Esophagus (tissue), 2 donors: Measurements from ENCODE around the gene MFSD2A. TPM values are rescaled to one million over a fixed set of nuclear protein-coding genes. Genes with fewer than 3 reads are reported as not detected.

ENCODE experiments used
- H3K27ac ChIP-seq, 2 donors: one replicate each; pipeline ENCODE4 v1.5.1; 2013; ENCODE audit warnings: low read depth in 2 of 2, mild to moderate bottlenecking in 2 of 2, inconsistent platforms in 1 of 2, low read length in 1 of 2, moderate library complexity in 1 of 2
- H3K27me3 ChIP-seq, 2 donors: one replicate each; pipeline ENCODE4 v1.6.1; 2013; ENCODE audit warnings: low read length in 2 of 2, control low read depth in 1 of 2, mild to moderate bottlenecking in 1 of 2; ENCODE audit not compliant: insufficient read depth in 2 of 2, control insufficient read depth in 1 of 2
- H3K36me3 ChIP-seq, 2 donors: one replicate each; pipeline ENCODE4 v1.6.1; 2013; ENCODE audit warnings: low read length in 1 of 2; ENCODE audit not compliant: control insufficient read depth in 2 of 2, insufficient read depth in 2 of 2
- H3K4me1 ChIP-seq, 2 donors: one replicate each; pipeline ENCODE4 v1.6.1; 2013; ENCODE audit warnings: low read length in 1 of 2; ENCODE audit not compliant: control insufficient read depth in 2 of 2, insufficient read depth in 2 of 2
- H3K4me3 ChIP-seq, 2 donors: one replicate each; pipeline ENCODE4 v1.5.1; 2013; ENCODE audit warnings: low read length in 2 of 2, mild to moderate bottlenecking in 2 of 2, low read depth in 1 of 2, moderate library complexity in 1 of 2
- H3K9me3 ChIP-seq, 2 donors: one replicate each; pipeline ENCODE4 v1.6.1; 2013; ENCODE audit warnings: mild to moderate bottlenecking in 2 of 2, low read depth in 1 of 2, low read length in 1 of 2, moderate library complexity in 1 of 2; ENCODE audit not compliant: control insufficient read depth in 2 of 2, insufficient read depth in 1 of 2
- WGBS, 2 donors: extraction: QIAGEN DNeasy Blood & Tissue Kit; methylation state at CpG; one replicate each; pipeline ENCODE4 v1.1.7; 2013; 5-methylcytosine and 5-hydroxymethylcytosine counted together
- polyA plus RNA-seq, 2 donors: library from polyadenylated mRNA; stranded (reverse); fragments of 200-250 nt; gene quantifications; one replicate each; pipeline ENCODE4 v1.2.3, GENCODE V29; 2013
- donor health status: healthy with polysubstance abuse.
- donor health status: Bipolar disorder and iron deficiency.

Gene MFSD2A
- polyA plus RNA-seq, 2 donors, result 14.5 to 30.4 TPM

- H3K27me3 ChIP-seq, result no peaks in the 10 kb centered on the region
- WGBS, 2 donors, result 62% methylated on average over 8 of the region's 8 CpGs
Measured at GRCh38 chr1:39938856-39939255, 16.1 kb upstream of the MFSD2A start.

DNA sequence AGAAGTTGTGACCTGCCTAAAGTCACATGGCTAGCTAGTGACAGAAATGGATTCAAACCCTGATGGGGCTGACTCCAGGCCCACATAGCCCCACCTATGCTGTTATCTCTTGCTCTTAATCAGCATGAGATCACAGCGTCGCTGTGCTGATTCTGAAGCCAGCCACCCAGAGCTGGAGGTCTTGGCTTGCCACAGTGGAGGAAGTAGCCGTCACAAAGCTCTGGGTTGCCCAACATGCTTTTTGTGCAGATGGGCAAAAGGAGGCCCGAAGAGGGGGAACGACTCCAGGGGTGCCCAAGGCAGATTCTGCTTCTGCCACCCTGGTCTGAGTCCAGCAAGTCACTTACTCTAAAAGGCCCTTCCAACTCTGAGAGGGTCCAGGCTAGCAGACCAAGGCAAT, 14.7 kb upstream of the MFSD2A start:
- no peaks in the 10 kb centered on the region for H3K36me3 ChIP-seq
- 53 to 57% methylated on average over 5 of the region's 5 CpGs for WGBS, 2 donors
- H3K27me3 ChIP-seq, result no peaks in the 10 kb centered on the region
- H3K27ac ChIP-seq, result peak overlapping the region in 1 of 2 donors; percentile 40
- H3K4me1 ChIP-seq, result peaks cover 5 to 11% of the 10 kb centered on the region in 2 donors
- H3K9me3 ChIP-seq, result no peaks in the 10 kb centered on the region
- no peak overlapping the region for H3K4me3 ChIP-seq

More at GRCh38 chr1:39938856-39939255, 16.1 kb upstream of the MFSD2A start:
- no peaks in the 10 kb centered on the region for H3K36me3 ChIP-seq
- H3K4me3 ChIP-seq, result no peak overlapping the region
- no peak overlapping the region for H3K27ac ChIP-seq
- H3K9me3 ChIP-seq, result no peaks in the 10 kb centered on the region
- peaks cover 5 to 11% of the 10 kb centered on the region in 2 donors for H3K4me1 ChIP-seq

DNA sequence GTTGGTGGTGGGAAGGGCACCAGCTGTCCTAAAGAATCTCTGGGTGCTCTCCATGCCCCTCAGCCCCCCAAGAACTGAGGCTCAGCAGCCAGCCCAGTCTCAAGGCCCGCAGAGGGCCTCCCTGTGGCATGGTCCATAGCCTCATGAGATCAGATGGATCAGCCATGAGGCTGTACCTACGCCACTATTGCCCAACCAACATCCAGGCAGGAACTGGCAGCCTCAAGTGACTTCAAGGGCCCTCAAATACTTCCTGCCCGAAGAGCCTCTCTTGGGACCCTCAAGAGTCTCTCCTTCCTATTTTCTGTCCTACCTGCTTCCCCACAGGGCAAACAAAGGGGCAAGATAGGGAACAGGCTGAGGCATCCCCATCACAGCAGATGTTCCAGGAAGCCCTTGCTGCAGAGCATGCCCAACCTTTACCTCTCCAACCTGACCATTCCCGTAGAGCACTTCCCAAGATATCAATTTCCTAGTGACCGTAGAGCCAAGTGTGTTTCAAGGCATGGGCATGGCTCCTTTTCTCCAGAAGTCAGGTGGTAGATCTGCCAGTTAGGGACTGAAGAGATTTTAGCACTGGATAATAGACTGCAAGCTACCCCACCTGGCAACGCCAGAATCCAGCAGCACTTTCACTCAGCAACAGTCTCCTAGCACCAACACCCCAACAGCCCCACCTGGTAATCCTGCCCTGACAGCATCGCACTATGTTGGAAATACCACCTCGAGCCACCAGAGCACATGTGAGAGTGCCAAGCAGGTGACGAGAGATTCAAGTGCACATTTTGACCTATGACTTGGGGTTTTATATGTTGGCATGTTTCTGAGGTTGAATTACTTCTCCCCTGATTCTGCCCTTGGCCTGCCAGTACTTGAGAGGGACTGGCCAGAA, 13.7 kb upstream of the MFSD2A start:
- Histone ChIP-seq H3K27me3 (no peaks in the 10 kb centered on the region), H3K9me3 (no peaks in the 10 kb centered on the region), H3K4me3 (no peak overlapping the region), H3K4me1 (peaks cover 4 to 11% of the 10 kb centered on the region in 2 donors), H3K36me3 (no peaks in the 10 kb centered on the region), H3K27ac (peak overlapping the region in 1 of 2 donors; percentile 31)
- 66 to 77% methylated on average over 9 of the region's 9 CpGs for WGBS, 2 donors

DNA sequence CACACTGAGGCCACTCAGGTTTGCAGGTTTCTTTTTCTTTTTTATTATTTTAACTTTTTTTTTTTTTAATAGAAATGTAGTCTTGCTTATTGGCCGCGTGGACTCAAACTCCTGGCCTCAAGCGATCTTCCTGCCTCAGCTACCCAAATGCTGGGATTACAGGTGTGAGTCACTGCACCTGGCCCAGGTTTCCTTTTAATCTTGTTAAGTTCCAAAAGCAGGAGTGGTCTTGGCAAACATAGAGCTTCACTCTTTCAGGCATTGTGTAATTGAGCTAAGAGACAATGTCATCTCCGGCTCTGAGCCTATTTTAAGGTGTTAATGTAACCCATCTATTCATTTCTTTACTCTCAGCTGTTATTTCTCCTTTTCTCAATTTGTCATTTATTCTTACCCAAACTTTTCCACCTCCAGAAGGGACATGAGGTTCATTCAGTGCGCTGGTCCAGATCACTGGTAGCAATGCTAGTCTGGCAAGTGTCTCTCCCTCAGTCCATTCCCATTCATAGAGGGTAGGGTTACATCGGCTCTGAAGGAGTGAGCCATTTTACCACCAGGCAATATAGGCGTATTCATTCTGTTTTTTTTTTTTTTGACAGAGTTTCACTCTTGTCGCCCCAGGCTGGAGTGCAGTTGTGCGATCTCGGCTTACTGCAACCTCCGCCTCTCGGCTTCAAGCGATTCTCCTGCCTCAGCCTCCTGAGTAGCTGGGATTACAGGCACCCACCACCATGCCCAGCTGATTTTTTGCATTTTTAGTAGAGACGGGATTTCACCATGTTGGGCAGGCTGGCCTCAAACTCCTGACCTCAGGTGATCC, 11.3 kb upstream of the MFSD2A start:
- 50 to 67% methylated on average over 14 of the region's 14 CpGs for WGBS, 2 donors
- Histone ChIP-seq H3K36me3 (no peaks in the 10 kb centered on the region), H3K4me3 (no peak overlapping the region), H3K27me3 (no peaks in the 10 kb centered on the region), H3K27ac (peak overlapping the region; percentile 54 to 71), H3K4me1 (peaks cover 2 to 11% of the 10 kb centered on the region in 2 donors), H3K9me3 (no peaks in the 10 kb centered on the region)

DNA sequence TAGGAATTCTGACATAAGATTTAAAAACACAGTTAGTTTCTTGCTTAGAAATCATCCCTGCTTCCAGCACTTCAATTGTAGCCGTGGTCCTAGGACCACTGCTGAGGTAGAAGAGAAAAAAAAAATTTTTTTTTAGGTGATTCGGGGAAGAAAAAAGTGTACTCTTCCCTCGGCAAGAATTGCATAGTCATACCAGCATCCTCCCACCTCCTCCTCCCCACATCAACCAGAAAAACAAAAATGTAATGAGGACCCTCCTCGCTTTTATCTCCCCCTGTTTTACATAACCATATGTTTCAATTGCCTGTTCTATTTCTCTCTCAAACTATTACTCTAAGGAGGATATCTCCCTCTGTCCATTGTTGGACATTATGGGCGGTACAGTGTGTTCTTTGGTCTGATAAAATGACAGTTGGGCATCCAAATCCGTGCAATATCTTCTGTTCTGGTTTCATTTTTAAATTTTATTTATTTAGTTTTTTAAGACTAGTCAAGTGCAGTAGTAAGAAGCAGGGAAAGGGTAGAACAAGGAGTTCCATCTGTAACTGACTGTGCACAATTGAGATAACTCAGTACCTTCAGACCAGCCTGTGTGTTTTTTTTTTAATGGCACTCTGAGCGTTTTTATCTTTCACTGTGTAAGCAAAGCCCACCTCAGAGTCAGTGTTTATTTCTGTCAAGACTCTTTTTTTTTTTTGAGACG, 10.4 kb upstream of the MFSD2A start:
- no peaks in the 10 kb centered on the region for H3K36me3 ChIP-seq
- peaks cover 2 to 11% of the 10 kb centered on the region in 2 donors for H3K4me1 ChIP-seq

GRCh38 chr1:39946216-39946615, 8.7 kb upstream of the MFSD2A start:
- no peaks in the 10 kb centered on the region for H3K27me3 ChIP-seq
- H3K27ac ChIP-seq, result no peak overlapping the region
- H3K36me3 ChIP-seq, result no peaks in the 10 kb centered on the region
- H3K4me3 ChIP-seq, result no peak overlapping the region
- peaks cover 0 to 3% of the 10 kb centered on the region in 2 donors for H3K4me1 ChIP-seq
- no peaks in the 10 kb centered on the region for H3K9me3 ChIP-seq
- WGBS, 2 donors, result 83 to 84% methylated on average over 4 of the region's 4 CpGs

More for the DNA sequence above, 10.4 kb upstream of the MFSD2A start:
- WGBS, 2 donors, result 46 to 53% methylated on average over 8 of the region's 8 CpGs
- Histone ChIP-seq H3K9me3 (no peaks in the 10 kb centered on the region), H3K4me3 (no peak overlapping the region), H3K27me3 (no peaks in the 10 kb centered on the region), H3K27ac (no peak overlapping the region)

DNA sequence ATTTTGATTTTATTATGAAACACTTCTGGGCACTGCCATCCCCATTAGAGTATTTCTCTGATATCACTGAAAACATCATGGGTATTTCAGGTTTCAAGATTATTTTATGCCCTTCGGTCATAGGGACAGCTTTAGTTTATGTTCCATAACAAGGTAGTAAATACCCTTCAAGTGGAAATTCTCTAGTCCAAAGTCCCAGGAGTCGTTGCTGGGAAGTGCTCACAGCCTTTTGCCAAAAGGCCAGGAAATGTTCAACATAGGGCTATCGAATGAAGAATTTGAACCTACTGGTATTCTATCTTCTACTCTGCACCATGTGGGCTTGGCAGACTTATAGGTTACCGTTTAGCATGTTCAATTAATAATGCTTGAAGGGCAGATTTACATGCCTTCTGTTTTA, 7.7 kb upstream of the MFSD2A start:
- 69 to 73% methylated on average over 4 of the region's 4 CpGs for WGBS, 2 donors
- Histone ChIP-seq H3K9me3 (no peaks in the 10 kb centered on the region), H3K27ac (no peak overlapping the region)

DNA sequence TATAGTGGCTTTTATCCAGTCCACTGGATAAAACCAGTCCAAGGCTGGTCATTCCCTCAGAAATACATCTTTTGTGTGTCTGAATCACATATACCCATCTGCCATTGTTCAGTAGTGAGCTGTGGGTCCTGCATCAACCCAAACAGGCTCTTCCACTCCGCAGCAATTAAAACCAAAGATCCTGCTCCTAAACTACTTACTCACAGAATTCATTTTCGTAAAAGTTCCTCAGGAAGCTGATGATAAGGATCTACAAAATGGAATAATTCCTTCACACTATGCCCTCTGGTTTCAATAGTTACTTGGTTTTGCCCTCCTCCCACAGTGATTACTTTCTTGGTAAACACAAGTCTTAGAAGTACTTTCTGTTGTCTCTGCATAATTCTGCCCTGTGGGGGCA, 5.1 kb upstream of the MFSD2A start:
- 76 to 80% methylated on average over 2 of the region's 2 CpGs for WGBS, 2 donors
- Histone ChIP-seq H3K4me1 (no peaks in the 10 kb centered on the region), H3K9me3 (no peaks in the 10 kb centered on the region), H3K27ac (no peak overlapping the region), H3K36me3 (no peaks in the 10 kb centered on the region), H3K27me3 (no peaks in the 10 kb centered on the region), H3K4me3 (no peak overlapping the region)

More for the DNA sequence above, 7.7 kb upstream of the MFSD2A start:
- H3K4me3 ChIP-seq, result no peak overlapping the region
- H3K36me3 ChIP-seq, result no peaks in the 10 kb centered on the region
- H3K4me1 ChIP-seq, result peaks cover 0 to 1% of the 10 kb centered on the region in 2 donors
- H3K27me3 ChIP-seq, result no peaks in the 10 kb centered on the region

GRCh38 chr1:39951926-39952325, 3.0 kb upstream of the MFSD2A start:
- WGBS, 2 donors, result 63 to 69% methylated on average over 3 of the region's 3 CpGs
- Histone ChIP-seq H3K4me3 (no peak overlapping the region), H3K27me3 (no peaks in the 10 kb centered on the region), H3K36me3 (no peaks in the 10 kb centered on the region), H3K4me1 (peaks cover 4 to 5% of the 10 kb centered on the region in 2 donors), H3K9me3 (no peaks in the 10 kb centered on the region), H3K27ac (no peak overlapping the region)
